ENCODE measurements around the gene AFM.

GRCh38 chr4:73445383-73446335 lies 35.9 kb upstream of the AFM start:
- TF ChIP-seq CTCF (IDR thresholded peaks at IDR 0.05): no peak
- TF ChIP-seq POLR2A (IDR thresholded peaks at IDR 0.05): no peak
